Keratinocyte (primary cell): ENCODE data around the gene PIK3C3. TPM values are rescaled to one million over a fixed set of nuclear protein-coding genes. Genes with fewer than 3 reads are reported as not detected.

Experiments
- DNase-seq: peaks from one replicate; pipeline ENCODE4 v3.0.0-alpha.2; 2011; ENCODE audit warnings: low read depth, missing footprints, low spot score
- FAIRE-seq: peaks from 2 replicates; lab custom pipeline; 2011; peaks lifted over from hg19 to GRCh38; lab: Jason Lieb, UNC
- H2AFZ ChIP-seq: 2 replicates; pipeline ENCODE4 v1.6.0; 2012; ENCODE audit warnings: low read length, control low read depth, inconsistent platforms; ENCODE audit not compliant: control insufficient read depth
- H3K27ac ChIP-seq: 2 replicates; pipeline ENCODE4 v1.5.1; 2011; ENCODE audit warnings: low read length; ENCODE audit not compliant: control insufficient read depth, insufficient read depth
- H3K27me3 ChIP-seq: 3 replicates; pipeline ENCODE4 v1.6.0; 2011; ENCODE audit warnings: low read length; ENCODE audit not compliant: control insufficient read depth, insufficient read depth; ENCODE audit errors: extremely low read depth
- H3K36me3 ChIP-seq, 2 experiments: 2 replicates in 1 of 2; 3 replicates in 1 of 2; pipeline ENCODE4 v1.5.1; 2011; ENCODE audit warnings: low read length in 2 of 2, mild to moderate bottlenecking in 1 of 2; ENCODE audit not compliant: control insufficient read depth in 2 of 2, insufficient read depth in 2 of 2; ENCODE audit errors: extremely low read depth in 1 of 2
- H3K4me1 ChIP-seq: 3 replicates; pipeline ENCODE4 v1.5.1; 2011; ENCODE audit warnings: low read length; ENCODE audit not compliant: control insufficient read depth, insufficient read depth; ENCODE audit errors: extremely low read depth
- H3K4me2 ChIP-seq: 3 replicates; pipeline ENCODE4 v1.6.0; 2011; ENCODE audit warnings: low read depth, low read length; ENCODE audit not compliant: control insufficient read depth, insufficient read depth; ENCODE audit errors: extremely low read depth
- H3K4me3 ChIP-seq, 3 experiments: fragments of 200-600 bp in 1 of 3; sonication (generic) in 1 of 3; 2 replicates in 2 of 3; 3 replicates in 1 of 3; pipeline ENCODE4 v1.5.1; 2011 to 2016; ENCODE audit warnings: low read length in 3 of 3, mild to moderate bottlenecking in 3 of 3, control low read depth in 2 of 3, inconsistent platforms in 1 of 3, low read depth in 1 of 3, mixed read lengths in 1 of 3, mixed run types in 1 of 3, moderate library complexity in 1 of 3; ENCODE audit not compliant: control insufficient read depth in 2 of 3, insufficient read depth in 2 of 3; ENCODE audit errors: extremely low read depth in 1 of 3
- H3K79me2 ChIP-seq: 2 replicates; pipeline ENCODE4 v1.6.0; 2012; ENCODE audit warnings: low read length; ENCODE audit not compliant: control insufficient read depth, insufficient read depth
- H3K9ac ChIP-seq: 3 replicates; pipeline ENCODE4 v1.6.0; 2011; ENCODE audit warnings: low read length; ENCODE audit not compliant: control insufficient read depth, insufficient read depth; ENCODE audit errors: extremely low read depth
- H3K9me1 ChIP-seq: 3 replicates; pipeline ENCODE4 v1.6.0; 2011; ENCODE audit warnings: low read length; ENCODE audit not compliant: control insufficient read depth, insufficient read depth; ENCODE audit errors: extremely low read depth
- H3K9me3 ChIP-seq: 2 replicates; pipeline ENCODE4 v1.5.1; 2012; ENCODE audit warnings: low read depth, low read length; ENCODE audit not compliant: control insufficient read depth
- H4K20me1 ChIP-seq: 3 replicates; pipeline ENCODE4 v1.6.0; 2011; ENCODE audit warnings: low read length; ENCODE audit not compliant: control insufficient read depth, insufficient read depth; ENCODE audit errors: extremely low read depth
- EZH2 ChIP-seq: IDR thresholded peaks from one replicate; pipeline ENCODE4 v1.6.1; 2012; ENCODE audit warnings: inconsistent platforms, mild to moderate bottlenecking, low read length, moderate library complexity
- dilution Hi-C: fragments of 300-500 bp; cut with MboI; formaldehyde crosslinking; loops from one replicate; pipeline ENCODE4 v1.7.0; 2020; ENCODE audit warnings: low sequenced_read_pairs; ENCODE audit not compliant: extremely low pct_ligation_motif_present
- polyA plus RNA-seq, 5 experiments: library from polyadenylated mRNA; depleted of rRNA in 3 of 5; stranded (reverse) in 3 of 5; stranded (forward) in 1 of 5; unstranded in 1 of 5; fragments of >200 nt; gene quantifications; 1 replicate in 1 of 5; 2 replicates in 3 of 5; 3 replicates in 1 of 5; pipeline versions ENCODE4 v1.2.1 to v1.2.3, GENCODE V29; 2011 to 2012; ENCODE audit warnings: missing spikeins in 2 of 5, low read depth in 1 of 5, low replicate concordance in 1 of 5
- TF ChIP-seq, protein P1 (sequence below), 3 experiments: IDR thresholded peaks in 1 of 3; conservative IDR thresholded peaks in 1 of 3; optimal IDR thresholded peaks in 1 of 3; 2 replicates in 2 of 3; 3 replicates in 1 of 3; pipeline versions ENCODE3 to v1.5.1; 2011; ENCODE audit warnings: low read length in 3 of 3, mild to moderate bottlenecking in 3 of 3, moderate library complexity in 2 of 3, control low read depth in 1 of 3, inconsistent platforms in 1 of 3; ENCODE audit not compliant: insufficient read depth in 2 of 3; ENCODE audit errors: extremely low read depth in 1 of 3

Gene PIK3C3
- polyA plus RNA-seq, 1 donor (not counting 4 experiments of a cell fraction or from before 2014, with no cell fraction given): 65.0 TPM

DNA sequence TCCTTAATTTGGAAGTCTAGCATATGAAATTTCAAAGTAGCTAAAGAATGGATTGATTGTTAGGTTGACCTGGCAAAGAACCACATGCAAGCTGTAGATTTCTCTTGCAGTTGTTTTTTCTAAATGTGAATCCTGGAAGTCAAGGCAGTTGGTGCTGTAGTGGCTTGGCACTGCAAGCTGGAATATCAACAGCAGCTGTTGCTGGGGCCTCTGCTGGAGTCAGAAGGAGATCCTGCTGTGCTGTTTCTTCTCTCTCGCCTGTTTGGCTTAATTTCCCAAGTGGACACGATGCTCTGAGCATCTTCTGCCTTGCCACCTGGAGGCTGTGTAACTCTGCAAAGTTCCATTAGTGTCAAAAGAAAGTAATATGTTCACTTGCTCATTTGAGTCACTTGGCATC, 12.6 kb downstream of the PIK3C3 start:
- Histone ChIP-seq H3K4me2 (no peak overlapping the region), H3K4me1 (no peaks in the 10 kb centered on the region), H3K9me3 (no peaks in the 10 kb centered on the region), H2AFZ (no peak overlapping the region), H3K27ac (no peak overlapping the region), H3K4me3 (no peak overlapping the region), H3K79me2 (peaks cover 25% of the 10 kb centered on the region), H3K9me1 (no peaks in the 10 kb centered on the region), H3K9ac (no peak overlapping the region), H3K27me3 (no peaks in the 10 kb centered on the region), H4K20me1 (no peaks in the 10 kb centered on the region), H3K36me3 (peaks cover 9 to 13% of the 10 kb centered on the region in 2 experiments)
- DNase-seq (no peak), FAIRE-seq (no peak)
- TF ChIP-seq EZH2: no peak
- TF ChIP-seq, protein P1, sequence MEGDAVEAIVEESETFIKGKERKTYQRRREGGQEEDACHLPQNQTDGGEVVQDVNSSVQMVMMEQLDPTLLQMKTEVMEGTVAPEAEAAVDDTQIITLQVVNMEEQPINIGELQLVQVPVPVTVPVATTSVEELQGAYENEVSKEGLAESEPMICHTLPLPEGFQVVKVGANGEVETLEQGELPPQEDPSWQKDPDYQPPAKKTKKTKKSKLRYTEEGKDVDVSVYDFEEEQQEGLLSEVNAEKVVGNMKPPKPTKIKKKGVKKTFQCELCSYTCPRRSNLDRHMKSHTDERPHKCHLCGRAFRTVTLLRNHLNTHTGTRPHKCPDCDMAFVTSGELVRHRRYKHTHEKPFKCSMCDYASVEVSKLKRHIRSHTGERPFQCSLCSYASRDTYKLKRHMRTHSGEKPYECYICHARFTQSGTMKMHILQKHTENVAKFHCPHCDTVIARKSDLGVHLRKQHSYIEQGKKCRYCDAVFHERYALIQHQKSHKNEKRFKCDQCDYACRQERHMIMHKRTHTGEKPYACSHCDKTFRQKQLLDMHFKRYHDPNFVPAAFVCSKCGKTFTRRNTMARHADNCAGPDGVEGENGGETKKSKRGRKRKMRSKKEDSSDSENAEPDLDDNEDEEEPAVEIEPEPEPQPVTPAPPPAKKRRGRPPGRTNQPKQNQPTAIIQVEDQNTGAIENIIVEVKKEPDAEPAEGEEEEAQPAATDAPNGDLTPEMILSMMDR (optimal IDR thresholded peaks at IDR 0.05 in 1 of 3, IDR thresholded peaks at IDR 0.05 in 1 of 3, conservative IDR thresholded peaks at IDR 0.05 in 1 of 3; ENCODE audit: extremely low read depth in 1 of 3, insufficient read depth in 2 of 3, low read length in 3 of 3): no peak
- dilution Hi-C loops: no loop called here

DNA sequence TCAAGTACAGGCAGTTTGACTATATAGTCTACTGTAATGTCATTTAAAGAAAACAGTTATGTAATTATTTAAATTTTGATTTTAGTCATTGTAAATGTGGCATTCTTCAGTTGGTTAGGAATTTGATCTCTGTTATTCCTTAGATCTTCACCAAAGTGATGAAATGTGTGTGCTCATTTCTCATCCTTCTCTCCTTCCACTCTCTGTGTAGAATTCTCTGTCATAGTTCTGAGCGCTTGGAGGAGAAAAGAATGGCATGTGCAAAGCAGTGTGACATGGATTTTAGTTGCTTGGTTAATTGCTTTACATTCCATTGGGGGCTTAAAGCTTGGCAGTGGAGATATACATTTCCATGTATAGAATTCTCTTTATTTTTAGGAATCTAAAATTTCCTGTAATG, 14.8 kb downstream of the PIK3C3 start:
- no peaks in the 10 kb centered on the region for H3K4me1 ChIP-seq
- dilution Hi-C loops: no loop called here
- no peak overlapping the region for H2AFZ ChIP-seq
- H4K20me1 ChIP-seq: no peaks in the 10 kb centered on the region
- H3K4me2 ChIP-seq: no peak overlapping the region
- no peak overlapping the region for H3K27ac ChIP-seq
- H3K36me3 ChIP-seq: peaks cover 9 to 13% of the 10 kb centered on the region in 2 experiments
- no peak overlapping the region for H3K4me3 ChIP-seq
- H3K9me3 ChIP-seq: no peaks in the 10 kb centered on the region
- DNase-seq (no peak), FAIRE-seq (no peak)
- TF ChIP-seq EZH2: no peak
- TF ChIP-seq, protein P1 (optimal IDR thresholded peaks at IDR 0.05 in 1 of 3, IDR thresholded peaks at IDR 0.05 in 1 of 3, conservative IDR thresholded peaks at IDR 0.05 in 1 of 3; ENCODE audit: extremely low read depth in 1 of 3, insufficient read depth in 2 of 3, low read length in 3 of 3): no peak
- peaks cover 23% of the 10 kb centered on the region for H3K79me2 ChIP-seq
- H3K9ac ChIP-seq: no peak overlapping the region
- H3K27me3 ChIP-seq: no peaks in the 10 kb centered on the region
- H3K9me1 ChIP-seq: no peaks in the 10 kb centered on the region
